Stimulated activated memory B cell treated with anti-CD40 and anti-IgM and Interleukin-4, amounts not matched to agents 10 μg/mL and 1 μg/mL and 100 μg/mL, for 72 hours (primary cell): ENCODE measurements around the gene NTM.

Experiments
- ATAC-seq: fragments of 150-1000 bp; cut with Tn5 transposase; 2 replicates; pipeline ENCODE4 v1.10.0; 2021
- H3K27ac Mint-ChIP-seq: one replicate; pipeline ENCODE4 v1.8.0; 2022; ENCODE audit warnings: mild to moderate bottlenecking, mixed read lengths
- H3K27me3 Mint-ChIP-seq: one replicate; pipeline ENCODE4 v1.8.0; 2022; ENCODE audit warnings: mixed read lengths
- H3K36me3 Mint-ChIP-seq: one replicate; pipeline ENCODE4 v1.8.0; 2022; ENCODE audit warnings: mixed read lengths
- H3K4me1 Mint-ChIP-seq: one replicate; pipeline ENCODE4 v1.8.0; 2022; ENCODE audit warnings: mixed read lengths
- H3K4me3 Mint-ChIP-seq: one replicate; pipeline ENCODE4 v1.8.0; 2022; ENCODE audit warnings: mild to moderate bottlenecking, moderate library complexity, mixed read lengths
- H3K9me3 Mint-ChIP-seq: one replicate; pipeline ENCODE4 v1.8.0; 2022; ENCODE audit warnings: mixed read lengths

NTM gene

GRCh38 chr11:132103021-132103420 is 732.6 kb downstream of the NTM start:
- Mint-ChIP-seq H3K27ac (no peak overlapping the region), H3K9me3 (peaks cover 12% of the 10 kb centered on the region), H3K4me3 (no peak overlapping the region), H3K36me3 (no peaks in the 10 kb centered on the region), H3K27me3 (no peaks in the 10 kb centered on the region), H3K4me1 (no peaks in the 10 kb centered on the region)
- ATAC-seq, result no peak

GRCh38 chr11:132106096-132106982 is 735.9 kb downstream of the NTM start:
- no peaks in the 10 kb centered on the region for H3K4me1 Mint-ChIP-seq
- no peak for ATAC-seq
- no peaks in the 10 kb centered on the region for H3K27me3 Mint-ChIP-seq
- H3K27ac Mint-ChIP-seq, result no peak overlapping the region
- no peak overlapping the region for H3K4me3 Mint-ChIP-seq
- no peaks in the 10 kb centered on the region for H3K36me3 Mint-ChIP-seq
- H3K9me3 Mint-ChIP-seq, result peaks cover 16% of the 10 kb centered on the region

GRCh38 chr11:132111316-132111715 is 740.9 kb downstream of the NTM start:
- Mint-ChIP-seq H3K27me3 (no peaks in the 10 kb centered on the region), H3K27ac (no peak overlapping the region), H3K9me3 (peaks cover 8% of the 10 kb centered on the region), H3K4me3 (no peak overlapping the region), H3K36me3 (no peaks in the 10 kb centered on the region), H3K4me1 (no peaks in the 10 kb centered on the region)
- ATAC-seq, result no peak

GRCh38 chr11:132111838-132112237 is 741.4 kb downstream of the NTM start:
- no peaks in the 10 kb centered on the region for H3K4me1 Mint-ChIP-seq
- H3K9me3 Mint-ChIP-seq, result peaks cover 8% of the 10 kb centered on the region
- no peaks in the 10 kb centered on the region for H3K27me3 Mint-ChIP-seq
- no peak for ATAC-seq
- H3K27ac Mint-ChIP-seq, result no peak overlapping the region
- no peak overlapping the region for H3K4me3 Mint-ChIP-seq
- no peaks in the 10 kb centered on the region for H3K36me3 Mint-ChIP-seq

- no peaks in the 10 kb centered on the region for H3K36me3 Mint-ChIP-seq
- H3K27me3 Mint-ChIP-seq, result no peaks in the 10 kb centered on the region
- H3K4me3 Mint-ChIP-seq, result no peak overlapping the region
- H3K27ac Mint-ChIP-seq, result no peak overlapping the region
- no peak for ATAC-seq
- H3K9me3 Mint-ChIP-seq, result peaks cover 8% of the 10 kb centered on the region
- H3K4me1 Mint-ChIP-seq, result no peaks in the 10 kb centered on the region
These were observed 742.4 kb downstream of the NTM start for GRCh38 chr11:132112846-132113245.

- no peaks in the 10 kb centered on the region for H3K27me3 Mint-ChIP-seq
- no peak for ATAC-seq
- no peak overlapping the region for H3K4me3 Mint-ChIP-seq
- no peaks in the 10 kb centered on the region for H3K36me3 Mint-ChIP-seq
- peaks cover 8% of the 10 kb centered on the region for H3K9me3 Mint-ChIP-seq
- H3K4me1 Mint-ChIP-seq, result no peaks in the 10 kb centered on the region
- no peak overlapping the region for H3K27ac Mint-ChIP-seq
These were observed 743.8 kb downstream of the NTM start for GRCh38 chr11:132114185-132114584.

GRCh38 chr11:132114743-132115142 is 744.3 kb downstream of the NTM start:
- no peak for ATAC-seq
- Mint-ChIP-seq H3K4me1 (no peaks in the 10 kb centered on the region), H3K9me3 (peaks cover 4% of the 10 kb centered on the region), H3K27ac (no peak overlapping the region), H3K36me3 (no peaks in the 10 kb centered on the region), H3K27me3 (no peaks in the 10 kb centered on the region), H3K4me3 (no peak overlapping the region)

- no peaks in the 10 kb centered on the region for H3K4me1 Mint-ChIP-seq
- H3K4me3 Mint-ChIP-seq, result no peak overlapping the region
- no peak for ATAC-seq
- H3K27ac Mint-ChIP-seq, result no peak overlapping the region
- no peaks in the 10 kb centered on the region for H3K9me3 Mint-ChIP-seq
- H3K36me3 Mint-ChIP-seq, result no peaks in the 10 kb centered on the region
- H3K27me3 Mint-ChIP-seq, result no peaks in the 10 kb centered on the region
These were observed 745.0 kb downstream of the NTM start for GRCh38 chr11:132115454-132115853.

GRCh38 chr11:132116516-132116915 is 746.1 kb downstream of the NTM start:
- no peak for ATAC-seq
- H3K27ac Mint-ChIP-seq, result no peak overlapping the region
- no peak overlapping the region for H3K4me3 Mint-ChIP-seq
- H3K27me3 Mint-ChIP-seq, result no peaks in the 10 kb centered on the region
- no peaks in the 10 kb centered on the region for H3K36me3 Mint-ChIP-seq
- no peaks in the 10 kb centered on the region for H3K4me1 Mint-ChIP-seq
- H3K9me3 Mint-ChIP-seq, result no peaks in the 10 kb centered on the region

GRCh38 chr11:132118661-132119060 is 748.2 kb downstream of the NTM start:
- H3K9me3 Mint-ChIP-seq, result no peaks in the 10 kb centered on the region
- no peaks in the 10 kb centered on the region for H3K4me1 Mint-ChIP-seq
- no peak for ATAC-seq
- no peaks in the 10 kb centered on the region for H3K36me3 Mint-ChIP-seq
- no peak overlapping the region for H3K4me3 Mint-ChIP-seq
- no peak overlapping the region for H3K27ac Mint-ChIP-seq
- no peaks in the 10 kb centered on the region for H3K27me3 Mint-ChIP-seq

GRCh38 chr11:132119573-132119972 is 749.2 kb downstream of the NTM start:
- no peak for ATAC-seq
- Mint-ChIP-seq H3K4me1 (no peaks in the 10 kb centered on the region), H3K4me3 (no peak overlapping the region), H3K9me3 (no peaks in the 10 kb centered on the region), H3K27me3 (no peaks in the 10 kb centered on the region), H3K36me3 (no peaks in the 10 kb centered on the region), H3K27ac (no peak overlapping the region)

GRCh38 chr11:132122735-132123134 is 752.3 kb downstream of the NTM start:
- no peaks in the 10 kb centered on the region for H3K9me3 Mint-ChIP-seq
- no peak for ATAC-seq
- H3K36me3 Mint-ChIP-seq, result no peaks in the 10 kb centered on the region
- no peak overlapping the region for H3K27ac Mint-ChIP-seq
- no peaks in the 10 kb centered on the region for H3K4me1 Mint-ChIP-seq
- H3K27me3 Mint-ChIP-seq, result no peaks in the 10 kb centered on the region
- H3K4me3 Mint-ChIP-seq, result no peak overlapping the region

GRCh38 chr11:132123449-132123848 is 753.0 kb downstream of the NTM start:
- Mint-ChIP-seq H3K36me3 (no peaks in the 10 kb centered on the region), H3K4me1 (no peaks in the 10 kb centered on the region)

GRCh38 chr11:132123854-132124835 is 753.7 kb downstream of the NTM start:
- no peaks in the 10 kb centered on the region for H3K27me3 Mint-ChIP-seq
- H3K4me3 Mint-ChIP-seq, result no peak overlapping the region
- no peaks in the 10 kb centered on the region for H3K4me1 Mint-ChIP-seq
- H3K9me3 Mint-ChIP-seq, result no peaks in the 10 kb centered on the region
- H3K36me3 Mint-ChIP-seq, result no peaks in the 10 kb centered on the region
- no peak for ATAC-seq
- no peak overlapping the region for H3K27ac Mint-ChIP-seq

More at GRCh38 chr11:132123449-132123848, 753.0 kb downstream of the NTM start:
- H3K4me3 Mint-ChIP-seq, result no peak overlapping the region
- H3K27me3 Mint-ChIP-seq, result no peaks in the 10 kb centered on the region
- no peak for ATAC-seq
- H3K9me3 Mint-ChIP-seq, result no peaks in the 10 kb centered on the region
- no peak overlapping the region for H3K27ac Mint-ChIP-seq

GRCh38 chr11:132125988-132126871 is 755.8 kb downstream of the NTM start:
- Mint-ChIP-seq H3K27ac (no peak overlapping the region), H3K4me1 (no peaks in the 10 kb centered on the region), H3K36me3 (no peaks in the 10 kb centered on the region), H3K27me3 (no peaks in the 10 kb centered on the region), H3K4me3 (no peak overlapping the region), H3K9me3 (no peaks in the 10 kb centered on the region)
- no peak for ATAC-seq
